Measurements from ENCODE around the gene TCF4.

- TF ChIP-seq TARDBP (IDR thresholded peaks at IDR 0.05): no peak
- no peak for TF ChIP-seq SUZ12 (IDR thresholded peaks at IDR 0.05)
- no peak for TF ChIP-seq ZNF384 (IDR thresholded peaks at IDR 0.05)
- TF ChIP-seq HDGF (IDR thresholded peaks at IDR 0.05; ENCODE audit: borderline replicate concordance): no peak
- no peak for TF ChIP-seq LEF1 (IDR thresholded peaks at IDR 0.05; ENCODE audit: borderline replicate concordance)
- no peak for TF ChIP-seq PKNOX1 (IDR thresholded peaks at IDR 0.05)
- TF ChIP-seq SP1 (IDR thresholded peaks at IDR 0.05): no peak
- TF ChIP-seq NFRKB (IDR thresholded peaks at IDR 0.05): no peak
These were observed 263.8 kb downstream of the TCF4 start for GRCh38 chr18:55324166-55324565.

All from HEK293T (cell line).